C4-2B (cell line): Measurements from ENCODE around the gene ZNF793.

Source experiments
- CTCF ChIP-seq: fragments of 450-650 bp; conservative IDR thresholded peaks from 2 replicates; pipeline ENCODE4 v1.5.1; 2017; ENCODE audit warnings: mild to moderate bottlenecking
- ZFX ChIP-seq: fragments of 450-650 bp; IDR thresholded peaks from 2 replicates; pipeline ENCODE4 v1.6.1; 2017

- no peak for TF ChIP-seq CTCF
- no peak for TF ChIP-seq ZFX
These were observed 58.6 kb downstream of the ZNF793 start for GRCh38 chr19:37565370-37565669.
